ENCODE data around the gene ABITRAM.

ABITRAM gene

DNA sequence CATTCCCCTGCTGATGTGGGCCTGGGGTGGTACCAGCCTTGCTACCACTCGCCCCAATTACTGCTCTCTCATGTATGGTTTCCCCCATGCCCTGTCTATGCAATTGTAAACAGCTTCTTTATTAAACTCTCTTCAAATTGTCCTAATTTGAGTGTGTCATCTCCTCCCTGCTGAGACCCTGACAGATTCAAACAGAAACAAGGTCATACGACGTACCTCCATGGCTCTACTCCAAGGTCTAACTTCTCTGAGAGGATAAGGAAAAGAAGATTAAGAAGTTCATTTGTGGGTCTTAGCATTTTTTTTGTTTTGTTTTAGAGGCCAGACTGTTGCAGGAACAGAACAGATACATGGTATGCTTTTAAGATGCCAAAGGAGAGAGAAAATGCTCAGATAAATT is 38.0 kb downstream of the ABITRAM start:
- TF ChIP-seq, protein P1, sequence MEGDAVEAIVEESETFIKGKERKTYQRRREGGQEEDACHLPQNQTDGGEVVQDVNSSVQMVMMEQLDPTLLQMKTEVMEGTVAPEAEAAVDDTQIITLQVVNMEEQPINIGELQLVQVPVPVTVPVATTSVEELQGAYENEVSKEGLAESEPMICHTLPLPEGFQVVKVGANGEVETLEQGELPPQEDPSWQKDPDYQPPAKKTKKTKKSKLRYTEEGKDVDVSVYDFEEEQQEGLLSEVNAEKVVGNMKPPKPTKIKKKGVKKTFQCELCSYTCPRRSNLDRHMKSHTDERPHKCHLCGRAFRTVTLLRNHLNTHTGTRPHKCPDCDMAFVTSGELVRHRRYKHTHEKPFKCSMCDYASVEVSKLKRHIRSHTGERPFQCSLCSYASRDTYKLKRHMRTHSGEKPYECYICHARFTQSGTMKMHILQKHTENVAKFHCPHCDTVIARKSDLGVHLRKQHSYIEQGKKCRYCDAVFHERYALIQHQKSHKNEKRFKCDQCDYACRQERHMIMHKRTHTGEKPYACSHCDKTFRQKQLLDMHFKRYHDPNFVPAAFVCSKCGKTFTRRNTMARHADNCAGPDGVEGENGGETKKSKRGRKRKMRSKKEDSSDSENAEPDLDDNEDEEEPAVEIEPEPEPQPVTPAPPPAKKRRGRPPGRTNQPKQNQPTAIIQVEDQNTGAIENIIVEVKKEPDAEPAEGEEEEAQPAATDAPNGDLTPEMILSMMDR (IDR thresholded peaks at IDR 0.05), result no peak
- no peak overlapping the region for H3K4me3 ChIP-seq
- DNase-seq (ENCODE audit: low spot score), result no peak
- peak overlapping the region; percentile 22 to 45 for H3K27ac ChIP-seq

DNA sequence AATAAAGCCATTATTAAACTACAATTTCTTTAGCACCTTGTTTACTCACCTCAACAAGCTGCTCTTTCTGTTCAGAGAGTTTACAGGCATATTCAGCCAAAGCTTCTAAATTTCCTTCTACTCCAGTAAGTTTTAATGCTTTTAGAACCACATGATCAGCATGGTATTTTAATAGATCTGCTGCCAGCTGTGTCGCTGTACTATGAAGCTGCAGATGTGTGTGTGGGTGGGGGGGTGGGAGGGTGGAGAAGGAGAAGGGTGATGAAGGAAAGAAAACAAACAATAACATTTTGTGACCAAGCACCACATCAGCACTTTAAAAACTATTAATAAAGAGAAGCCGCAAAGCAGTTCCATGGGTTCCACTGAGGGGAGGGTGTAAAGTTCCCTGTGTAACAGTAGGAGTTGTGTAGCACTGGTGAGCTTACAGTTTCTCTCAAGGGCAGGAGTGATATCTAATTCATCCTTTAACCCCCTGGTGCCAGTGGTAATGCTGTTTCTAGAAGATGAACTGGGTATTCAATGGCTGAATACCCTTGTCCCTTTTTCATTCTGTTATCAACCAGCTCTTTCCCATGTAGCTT is 38.5 kb downstream of the ABITRAM start:
- H3K27ac ChIP-seq, result peak overlapping the region; percentile 22 to 38
- H3K4me3 ChIP-seq, result peak overlapping the region; percentile 3
- TF ChIP-seq, protein P1 (IDR thresholded peaks at IDR 0.05), result no peak
- no peak for DNase-seq (ENCODE audit: low spot score)

DNA sequence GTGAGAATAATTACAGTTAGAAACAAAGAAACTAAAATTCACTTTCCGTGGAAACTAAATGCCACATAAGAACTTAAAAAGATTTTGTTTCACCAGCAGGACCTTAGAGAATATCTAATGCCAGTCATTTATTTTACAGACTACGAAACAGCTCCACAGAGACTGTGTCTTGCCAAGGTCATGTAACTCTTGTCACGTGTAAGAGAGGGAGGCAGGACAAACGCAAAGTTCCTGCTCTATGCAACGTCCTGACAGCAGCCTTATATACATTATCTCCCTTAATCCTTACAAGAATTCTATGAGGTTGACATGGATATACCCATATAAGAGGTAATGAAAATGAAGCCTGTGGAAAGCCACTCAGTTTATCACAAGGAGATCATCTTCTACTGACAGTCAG is 39.7 kb downstream of the ABITRAM start:
- no peak for DNase-seq (ENCODE audit: low spot score)
- Histone ChIP-seq H3K4me3 (no peak overlapping the region), H3K27ac (peak overlapping the region; percentile 40 to 50)
- TF ChIP-seq, protein P1 (IDR thresholded peaks at IDR 0.05), result no peak

DNA sequence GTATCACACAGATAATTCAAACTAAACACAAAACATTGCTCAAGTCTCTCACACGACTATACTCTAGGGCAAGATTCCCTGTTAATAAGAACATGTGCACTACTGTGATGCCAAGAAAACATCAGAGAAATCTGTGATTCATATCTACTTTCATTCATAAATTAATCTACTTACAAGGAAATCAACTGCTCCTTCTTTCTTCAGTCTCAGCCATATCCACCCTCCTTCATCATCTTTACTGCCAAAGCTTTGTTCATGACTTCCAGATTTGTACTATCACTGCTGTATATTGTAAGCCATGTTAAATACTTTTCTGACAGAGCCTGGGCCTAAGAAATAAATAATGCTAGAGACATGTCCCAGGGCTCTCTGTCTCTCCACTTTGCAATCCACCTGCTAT is 44.0 kb downstream of the ABITRAM start:
- TF ChIP-seq, protein P1 (IDR thresholded peaks at IDR 0.05), result no peak
- H3K27ac ChIP-seq, result no peak overlapping the region

DNA sequence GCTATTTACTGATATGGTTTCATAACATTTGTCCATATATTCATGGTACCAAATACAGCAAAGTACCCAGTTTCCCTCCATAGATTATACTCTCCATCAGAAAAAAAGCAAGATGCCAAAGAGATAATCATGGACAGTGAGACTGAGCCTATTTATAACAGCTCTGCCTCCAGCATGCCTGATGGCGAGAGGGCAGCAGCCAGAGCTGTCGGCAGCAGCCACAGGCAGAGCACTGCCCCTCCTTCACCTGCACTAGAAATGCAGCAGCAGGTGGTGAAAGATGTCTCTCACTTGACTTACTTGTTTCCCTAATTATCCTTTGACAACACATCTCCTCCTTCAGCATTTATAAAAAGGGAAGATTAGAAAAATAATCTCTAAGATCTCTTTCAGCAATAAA is 46.7 kb downstream of the ABITRAM start:
- Histone ChIP-seq H3K27ac (no peak overlapping the region), H3K4me3 (no peak overlapping the region)
- DNase-seq (ENCODE audit: low spot score), result no peak
- TF ChIP-seq, protein P1 (IDR thresholded peaks at IDR 0.05), result no peak

More for the DNA sequence above, 44.0 kb downstream of the ABITRAM start:
- DNase-seq (ENCODE audit: low spot score), result no peak
- no peak overlapping the region for H3K4me3 ChIP-seq

DNA sequence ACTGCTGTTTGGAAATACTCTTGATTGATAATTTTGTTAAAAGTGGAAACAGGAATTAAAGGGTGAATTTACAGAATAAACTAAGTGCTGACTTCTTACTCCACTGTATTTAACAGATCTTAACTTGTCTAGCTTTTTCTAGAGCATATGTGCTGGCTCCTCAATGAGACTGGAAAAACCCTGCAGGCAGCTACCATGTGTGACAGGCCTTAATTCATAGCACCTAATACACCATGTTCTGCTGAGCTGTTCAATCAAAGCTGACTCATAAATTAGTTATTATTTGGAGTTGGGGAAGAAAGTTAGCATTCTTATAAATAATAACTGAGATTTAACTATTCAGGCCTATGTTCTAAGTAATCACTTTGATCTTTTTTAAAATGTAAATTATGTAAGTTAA is 49.7 kb downstream of the ABITRAM start:
- TF ChIP-seq, protein P1 (IDR thresholded peaks at IDR 0.05), result no peak
- DNase-seq (ENCODE audit: low spot score), result no peak
- Histone ChIP-seq H3K4me3 (no peak overlapping the region), H3K27ac (no peak overlapping the region)

Measured in coronary artery (tissue), 2 donors.